ENCODE results near the gene LRRC1. TPM values are rescaled to one million over a fixed set of nuclear protein-coding genes. Genes with fewer than 3 reads are reported as not detected.

Gene LRRC1
- total RNA-seq, 1 experiment from 2014 or later = 10.3 TPM

DNA sequence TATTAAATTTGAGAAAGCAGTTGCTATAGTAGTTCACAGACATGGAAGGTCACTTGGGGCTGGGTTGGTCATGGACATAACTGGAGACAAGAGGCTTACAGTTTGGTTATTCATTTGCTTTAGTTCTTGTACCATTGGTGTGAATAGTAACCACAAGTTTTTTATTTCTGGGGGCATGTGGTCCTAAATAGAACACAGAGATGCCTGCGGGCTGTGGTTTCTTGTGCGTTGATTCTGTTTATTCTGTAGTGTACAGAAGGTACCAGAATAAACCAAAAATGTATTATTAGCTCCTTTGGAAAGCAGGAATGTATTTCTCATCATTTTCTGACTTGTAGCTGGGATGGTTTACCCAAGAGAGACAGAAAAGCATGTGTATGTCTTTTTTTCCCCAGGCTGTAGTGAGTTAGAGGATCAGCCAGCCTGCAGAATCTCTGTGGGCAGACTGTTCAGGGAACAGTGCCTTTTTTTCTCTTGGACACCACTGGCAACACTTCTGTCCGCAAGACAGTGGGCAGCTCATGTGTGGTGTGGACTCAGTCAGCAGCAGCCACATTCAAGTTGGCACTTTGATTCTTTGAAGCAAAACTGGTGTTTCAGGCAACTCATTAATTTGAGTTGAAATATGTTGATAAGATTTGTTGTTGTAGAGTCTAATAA lies 122.1 kb downstream of the LRRC1 start:
- DNase-seq = no peak
- H2BK20ac ChIP-seq (ENCODE audit: low read depth, low read length, poor library complexity, severe bottlenecking) = no peak overlapping the region
- H3K23me2 ChIP-seq (ENCODE audit: insufficient read length, low read depth, low read length, poor library complexity, severe bottlenecking) = no peaks in the 10 kb centered on the region
- H3K36me3 Mint-ChIP-seq (ENCODE audit: insufficient read depth in 1 of 3, low read depth in 3 of 3) = peaks cover 3 to 7% (median 5%) of the 10 kb centered on the region in 3 experiments; a peak in 6 of 7 replicates
- no peak overlapping the region for H3K27ac Mint-ChIP-seq
- no peak overlapping the region for H2AK5ac ChIP-seq (ENCODE audit: insufficient read length, low read length)
- H3K4me1 Mint-ChIP-seq = peaks cover 15% of the 10 kb centered on the region in 2 experiments
- H3K4me1 ChIP-seq (ENCODE audit: insufficient read depth, low read length) = no peaks in the 10 kb centered on the region
- H3K23ac ChIP-seq (ENCODE audit: insufficient read length, low read depth, low read length) = no peak overlapping the region
- H3K9me3 Mint-ChIP-seq = no peaks in the 10 kb centered on the region
- H3K9ac ChIP-seq (ENCODE audit: extremely low read depth, insufficient read length, low read length) = no peak overlapping the region
- H3K9me3 ChIP-seq (ENCODE audit: control insufficient read depth, low read depth, low read length) = no peaks in the 10 kb centered on the region
- no peak overlapping the region for H3K14ac ChIP-seq (ENCODE audit: insufficient read depth, low read length)
- H2BK5ac ChIP-seq (ENCODE audit: insufficient read length, low read length) = no peak overlapping the region
- H3K4me2 ChIP-seq (ENCODE audit: insufficient read depth, insufficient read length, low read length) = no peak overlapping the region
- H3K18ac ChIP-seq (ENCODE audit: insufficient read length, low read depth, low read length) = no peak overlapping the region
- H4K8ac ChIP-seq (replicated peaks; ENCODE audit: insufficient read length, low read depth, low read length) = no peak overlapping the region
- H2AFZ ChIP-seq (ENCODE audit: low read length) = no peak overlapping the region
- TF ChIP-seq, protein P1, sequence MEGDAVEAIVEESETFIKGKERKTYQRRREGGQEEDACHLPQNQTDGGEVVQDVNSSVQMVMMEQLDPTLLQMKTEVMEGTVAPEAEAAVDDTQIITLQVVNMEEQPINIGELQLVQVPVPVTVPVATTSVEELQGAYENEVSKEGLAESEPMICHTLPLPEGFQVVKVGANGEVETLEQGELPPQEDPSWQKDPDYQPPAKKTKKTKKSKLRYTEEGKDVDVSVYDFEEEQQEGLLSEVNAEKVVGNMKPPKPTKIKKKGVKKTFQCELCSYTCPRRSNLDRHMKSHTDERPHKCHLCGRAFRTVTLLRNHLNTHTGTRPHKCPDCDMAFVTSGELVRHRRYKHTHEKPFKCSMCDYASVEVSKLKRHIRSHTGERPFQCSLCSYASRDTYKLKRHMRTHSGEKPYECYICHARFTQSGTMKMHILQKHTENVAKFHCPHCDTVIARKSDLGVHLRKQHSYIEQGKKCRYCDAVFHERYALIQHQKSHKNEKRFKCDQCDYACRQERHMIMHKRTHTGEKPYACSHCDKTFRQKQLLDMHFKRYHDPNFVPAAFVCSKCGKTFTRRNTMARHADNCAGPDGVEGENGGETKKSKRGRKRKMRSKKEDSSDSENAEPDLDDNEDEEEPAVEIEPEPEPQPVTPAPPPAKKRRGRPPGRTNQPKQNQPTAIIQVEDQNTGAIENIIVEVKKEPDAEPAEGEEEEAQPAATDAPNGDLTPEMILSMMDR (conservative IDR thresholded peaks at IDR 0.05) = no peak
- H3K4me3 Mint-ChIP-seq = no peak overlapping the region
- no peak overlapping the region for H4K5ac ChIP-seq (ENCODE audit: insufficient read length, low read depth, low read length)
- no peak overlapping the region for H3K27ac ChIP-seq (ENCODE audit: insufficient read length, low read depth, low read length)
- no CpG with 5 or more reads among the region's 3 CpGs for WGBS (ENCODE audit: extremely low coverage, insufficient read length, low lambda C conversion rate)
- H2BK12ac ChIP-seq (ENCODE audit: insufficient read length, low read depth, low read length) = no peak overlapping the region
- no peaks in the 10 kb centered on the region for H4K20me1 ChIP-seq (ENCODE audit: control insufficient read depth, insufficient read depth, insufficient read length)
- H2BK120ac ChIP-seq (ENCODE audit: low read depth, low read length, poor library complexity, severe bottlenecking) = no peak overlapping the region
- no peaks in the 10 kb centered on the region for H3K27me3 ChIP-seq (ENCODE audit: insufficient read depth, low read length)
- no peak overlapping the region for H2BK15ac ChIP-seq (ENCODE audit: low read depth, low read length)
- no peak overlapping the region for H3K56ac ChIP-seq (ENCODE audit: insufficient read length, low read depth, low read length)
- no peak overlapping the region for H4K91ac ChIP-seq (ENCODE audit: insufficient read length, low read depth, low read length)
- no peak overlapping the region for H3K4ac ChIP-seq (ENCODE audit: low read depth, low read length)
- no peaks in the 10 kb centered on the region; the same call in 1 of the 2 replicates for H3K27me3 Mint-ChIP-seq (ENCODE audit: low read depth)
- H3K79me1 ChIP-seq (ENCODE audit: insufficient read depth, low read depth, low read length, poor library complexity, severe bottlenecking) = no peaks in the 10 kb centered on the region
- H3K79me2 ChIP-seq (ENCODE audit: insufficient read depth, low read length) = no peaks in the 10 kb centered on the region
- H3T11ph ChIP-seq (ENCODE audit: low read length) = no peak overlapping the region

Measured in H9 (cell line).